NB4 (cell line): Measurements from ENCODE around the gene MCM7.

ENCODE experiments used
- CTCF ChIP-seq: IDR thresholded peaks from one replicate; pipeline ENCODE4 v1.5.1; 2012; ENCODE audit warnings: low read depth, low read length
- POLR2A ChIP-seq: IDR thresholded peaks from 2 replicates; pipeline ENCODE4 v1.6.1; 2011; ENCODE audit warnings: mild to moderate bottlenecking; ENCODE audit not compliant: insufficient read length; ENCODE audit errors: extremely low read depth

GRCh38 chr7:100065452-100066186, 35.6 kb downstream of the MCM7 start:
- TF ChIP-seq CTCF, result no peak
- TF ChIP-seq POLR2A, result no peak
